Heart left ventricle (tissue), 16 donors: ENCODE data around the gene SH3BGRL3. TPM values are rescaled to one million over a fixed set of nuclear protein-coding genes. Genes with fewer than 3 reads are reported as not detected.

Experiments
- ATAC-seq, 4 donors: fragments of 200-7000 bp; cut with Tn5 transposase; one replicate each; pipeline ENCODE4 v1.9.1; 2020 to 2022; ENCODE audit warnings: moderate library complexity in 4 of 4, mild to moderate bottlenecking in 3 of 4, moderate number of reproducible peaks in 1 of 4
- DNase-seq, 5 donors: peaks; one replicate each; pipeline ENCODE4 v3.0.0-alpha.2; 2020
- H3K27ac ChIP-seq, 12 donors: fragments of 200-600 bp; sonication (generic) in 4 of 12; one replicate each; pipeline versions ENCODE4 v1.5.0 to v1.8.0; 2016 to 2022; ENCODE audit warnings: mild to moderate bottlenecking in 2 of 12
- H3K27me3 ChIP-seq, 9 donors: fragments of 200-600 bp; sonication (generic) in 2 of 9; one replicate each; pipeline versions ENCODE4 v1.5.1 to v1.8.0; 2016 to 2022; ENCODE audit warnings: mild to moderate bottlenecking in 3 of 9
- H3K36me3 ChIP-seq, 9 donors: fragments of 200-600 bp; sonication (generic) in 2 of 9; one replicate each; pipeline versions ENCODE4 v1.5.0 to v1.8.0; 2018 to 2022; ENCODE audit warnings: mild to moderate bottlenecking in 2 of 9
- H3K4me1 ChIP-seq, 12 donors: fragments of 200-600 bp; sonication (generic) in 4 of 12; one replicate each; pipeline versions ENCODE4 v1.5.0 to v1.8.0; 2016 to 2022; ENCODE audit warnings: mild to moderate bottlenecking in 3 of 12
- H3K4me3 ChIP-seq, 12 donors: fragments of 200-600 bp; sonication (generic) in 4 of 12; one replicate each; pipeline versions ENCODE4 v1.5.0 to v1.8.0; 2017 to 2022; ENCODE audit warnings: mild to moderate bottlenecking in 9 of 12, moderate library complexity in 4 of 12
- H3K9me3 ChIP-seq, 12 donors: fragments of 200-600 bp; sonication (generic) in 4 of 12; one replicate each; pipeline versions ENCODE4 v1.5.0 to v1.8.0; 2016 to 2022; ENCODE audit warnings: mild to moderate bottlenecking in 1 of 12
- CTCF ChIP-seq, 12 donors: fragments of 200-600 bp; sonication (generic) in 4 of 12; IDR thresholded peaks; one replicate each; pipeline versions ENCODE4 v1.5.0 to v1.8.0; 2018 to 2022; ENCODE audit warnings: antibody characterized with exemption in 12 of 12, mild to moderate bottlenecking in 5 of 12
- POLR2A ChIP-seq, 2 donors: fragments of 450-650 bp; IDR thresholded peaks; one replicate each; pipeline ENCODE4 v1.6.1; 2017; ENCODE audit warnings: antibody characterized with exemption in 2 of 2, mild to moderate bottlenecking in 2 of 2, moderate library complexity in 2 of 2
- WGBS, 4 donors: extraction: QIAGEN DNeasy Blood & Tissue Kit in 2 of 4; methylation state at CpG; one replicate each; pipeline versions ENCODE4 v1.1.5 to v1.1.7; 2013 to 2018; 5-methylcytosine and 5-hydroxymethylcytosine counted together
- intact Hi-C, 10 donors: fragments of 100-400 bp; cut with DNase I; formaldehyde crosslinking; loops; one replicate each; pipeline versions ENCODE4 v1.11.1 to v1.14.2; 2022
- polyA plus RNA-seq, 2 donors: library from polyadenylated mRNA; stranded (reverse); fragments of 200-250 nt; gene quantifications; one replicate each; pipeline ENCODE4 v1.2.3, GENCODE V29; 2013
- total RNA-seq, 9 donors: library from RNA; depleted of rRNA in 2 of 9; stranded (reverse); fragments of >200 nt in 2 of 9; fragmentation: NEBNext Ultra II Directional in 3 of 9; extraction: Animal tissue kit (Norgen Biotek cat#: 25700) in 3 of 9; gene quantifications; one replicate each; pipeline versions ENCODE4 v1.1.0 to v1.2.4, GENCODE V29; 2016 to 2023
- donor health status: ischemic (EF 13 %, LVEDD 7.1; RV severe dilation, severe dysfunction).
- donor health status: healthy with polysubstance abuse.
- donor health status: DM: no; HTN: yes; CAD: no.
- donor health status: DM: no; HTN: no; CAD: no.
- donor health status: ischemic (EF 25% LVEDD 6.9; RV normal size, moderate dysfunction).
- donor health status: ischemic (EF 25% LVEDD 5.7; RV mildly dilated, moderate dysfunction).
- donor health status: healthy.
- donor health status: DM: yes; HTN: yes; CAD: no.
- donor health status: ischemic (EF 35%, LVEDD 5.7; RV mildly dilated, moderate dysfunction).
- donor health status: nonischemic (EF 11% LVEDD 7.7; RV severe dilation, severe dysfunction).
- donor health status: DM: yes; HTN: yes; CAD: no.
- donor health status: PGD.
- donor health status: ischemic (EF 29% LVEDD 5.4; RV normal size, mild dysfunction).
- donor health status: nonischemic (EF 23%, LVEDD 6.1; RV moderate dilation, normal function).

SH3BGRL3 gene
- total and polyA plus RNA-seq, 11 donors: 22.4 to 234 (median 43.8) TPM

- no peaks in the 10 kb centered on the region for H3K9me3 ChIP-seq
- no peak overlapping the region for H3K27ac ChIP-seq
- DNase-seq (no peak), ATAC-seq (no peak)
- peaks cover 0 to 21% (median 0%) of the 10 kb centered on the region in 12 donors for H3K4me1 ChIP-seq
- no peak for TF ChIP-seq POLR2A (IDR thresholded peaks at IDR 0.05)
- TF ChIP-seq CTCF (IDR thresholded peaks at IDR 0.05): no peak
- H3K36me3 ChIP-seq: peaks cover 0 to 8% (median 0%) of the 10 kb centered on the region in 9 donors
- no peak overlapping the region for H3K4me3 ChIP-seq
- no peaks in the 10 kb centered on the region for H3K27me3 ChIP-seq
- intact Hi-C loops: no loop called here
- WGBS, 4 donors: 91 to 99% (median 97%) methylated on average over 9 to 12 of the region's 12 CpGs
Observed at GRCh38 chr1:26297057-26297790, 17.3 kb downstream of the SH3BGRL3 start.

- TF ChIP-seq CTCF (IDR thresholded peaks at IDR 0.05) (no peak), POLR2A (IDR thresholded peaks at IDR 0.05) (no peak)
- ATAC-seq: no peak
- H3K4me1 ChIP-seq: peaks cover 0 to 21% (median 2%) of the 10 kb centered on the region in 12 donors
- H3K4me3 ChIP-seq: no peak overlapping the region
- intact Hi-C loops: no loop called here
- no peak overlapping the region for H3K27ac ChIP-seq
- peaks cover 0 to 8% (median 0%) of the 10 kb centered on the region in 9 donors for H3K36me3 ChIP-seq
- DNase-seq: no peak
- 76 to 87% (median 78%) methylated on average over 6 of the region's 6 CpGs for WGBS, 4 donors
- H3K9me3 ChIP-seq: no peaks in the 10 kb centered on the region
- no peaks in the 10 kb centered on the region for H3K27me3 ChIP-seq
Observed at GRCh38 chr1:26297791-26298124, 17.9 kb downstream of the SH3BGRL3 start.

DNA sequence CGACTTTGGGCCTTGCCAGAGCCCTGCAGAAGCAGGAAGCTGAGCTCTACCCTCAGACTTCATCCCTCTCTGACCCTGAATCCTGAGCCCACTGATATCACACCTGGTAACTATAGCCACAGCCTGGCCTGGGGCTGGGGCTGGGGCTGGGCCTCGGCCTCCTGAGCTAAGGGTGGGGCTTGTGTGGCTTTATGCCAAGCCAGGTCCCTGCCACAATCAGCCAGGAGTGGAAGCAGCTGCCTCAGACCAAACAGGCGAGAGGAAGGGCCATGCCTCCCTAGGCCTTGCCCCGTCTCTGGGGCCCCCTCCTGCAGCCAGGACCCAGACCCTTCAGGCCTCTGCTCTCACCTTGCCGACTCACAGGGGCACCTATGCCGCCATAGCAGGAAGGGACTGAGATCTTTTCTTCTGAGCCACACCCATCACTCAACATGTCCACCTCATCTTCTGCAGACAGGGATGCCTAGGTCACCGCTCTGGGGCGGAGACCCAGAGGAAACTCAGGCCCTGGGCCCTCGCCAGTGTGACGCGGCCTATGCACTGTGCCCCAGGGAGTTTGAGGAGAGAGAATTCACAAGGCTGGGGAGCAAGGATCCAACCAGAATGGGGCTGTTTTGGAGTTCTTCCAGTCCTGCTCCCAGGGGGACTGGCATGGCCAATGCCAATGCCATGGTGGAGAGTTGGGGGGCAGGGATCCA is 20.8 kb downstream of the SH3BGRL3 start:
- Histone ChIP-seq H3K4me1 (peaks cover 1 to 35% (median 8%) of the 10 kb centered on the region in 12 donors), H3K27me3 (no peaks in the 10 kb centered on the region), H3K36me3 (peaks cover 0 to 8% (median 0%) of the 10 kb centered on the region in 9 donors), H3K4me3 (no peak overlapping the region), H3K9me3 (no peaks in the 10 kb centered on the region), H3K27ac (no peak overlapping the region)
- DNase-seq (no peak), ATAC-seq (no peak)
- TF ChIP-seq CTCF (IDR thresholded peaks at IDR 0.05): no peak
- no peak for TF ChIP-seq POLR2A (IDR thresholded peaks at IDR 0.05)
- 89 to 93% (median 90%) methylated on average over 10 to 11 of the region's 11 CpGs for WGBS, 4 donors
- intact Hi-C loops: no loop called here

DNA sequence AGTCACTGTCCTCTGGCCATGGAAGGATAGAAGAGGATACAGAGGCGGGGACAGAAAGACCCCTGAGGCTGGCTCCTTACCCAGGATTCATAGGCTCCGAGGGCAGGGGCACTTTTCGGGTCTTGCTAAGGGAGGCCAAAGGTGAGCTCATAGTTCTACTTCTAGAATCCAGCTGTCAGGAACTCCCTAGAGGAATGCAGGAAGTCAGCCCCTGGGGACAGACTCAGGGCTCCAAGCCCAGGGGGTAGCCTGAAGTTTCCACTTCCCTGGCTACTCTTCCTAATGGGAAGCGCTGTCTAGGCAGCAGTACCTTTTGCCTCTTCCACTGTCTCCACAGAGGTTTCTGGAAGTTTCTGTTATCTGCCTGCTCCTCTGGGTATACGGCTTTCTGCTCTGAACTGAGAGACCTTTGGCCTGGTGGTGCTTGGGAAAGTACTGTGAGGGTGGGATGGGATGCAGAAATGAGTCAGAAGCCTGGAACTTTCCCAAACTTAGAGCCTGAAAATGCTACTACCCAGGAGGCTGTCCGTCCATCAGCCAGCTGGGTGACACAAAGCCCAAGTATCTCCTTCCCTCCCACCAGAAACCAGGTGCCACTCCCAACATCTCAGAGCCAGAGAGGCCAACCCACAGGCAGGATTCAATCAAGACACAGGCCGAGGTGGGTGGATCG is 23.0 kb downstream of the SH3BGRL3 start:
- TF ChIP-seq CTCF (IDR thresholded peaks at IDR 0.05): no peak
- no peak for TF ChIP-seq POLR2A (IDR thresholded peaks at IDR 0.05)
- WGBS, 4 donors: 46 to 65% (median 57%) methylated on average over 8 of the region's 8 CpGs
- intact Hi-C loops: loop anchor here in 1 of 10 donors (2.0 kb wide), 1 partner anchor 16 kb away; no protein-coding TSS in a partner anchor
- no peaks in the 10 kb centered on the region for H3K27me3 ChIP-seq
- peak in 3 of 5 donors; percentile 57 to 61 (median 57) for DNase-seq
- peak in 3 of 4 donors; percentile 29 to 63 (median 39) for ATAC-seq
- no peak overlapping the region for H3K4me3 ChIP-seq
- H3K4me1 ChIP-seq: peaks cover 3 to 52% (median 16%) of the 10 kb centered on the region in 12 donors
- H3K27ac ChIP-seq: peak overlapping the region in 7 of 12 donors; percentile 0 to 64 (median 18)
- no peaks in the 10 kb centered on the region for H3K36me3 ChIP-seq
- no peaks in the 10 kb centered on the region for H3K9me3 ChIP-seq
